ENCODE results near the gene LCN1. TPM values are rescaled to one million over a fixed set of nuclear protein-coding genes. Genes with fewer than 3 reads are reported as not detected.

LCN1 gene
- total and polyA plus RNA-seq, 2 donors (not counting 3 experiments of a cell fraction or from before 2014, with no cell fraction given) = not detected

- BruUV-seq (replicated peaks) = no TSS peak
- TF ChIP-seq GATA2 (IDR thresholded peaks at IDR 0.05; ENCODE audit: insufficient read depth, insufficient read length, low read depth, low read length) (no peak), POLR2A (IDR thresholded peaks at IDR 0.05; ENCODE audit: low read depth, low read length) (no peak), FOS (IDR thresholded peaks at IDR 0.05; ENCODE audit: borderline replicate concordance, insufficient read depth, low read length) (no peak), EZH2 (IDR thresholded peaks at IDR 0.05; ENCODE audit: borderline replicate concordance, low read depth, low read length, severe bottlenecking) (no peak), JUN (IDR thresholded peaks at IDR 0.05; ENCODE audit: borderline replicate concordance, insufficient read depth, insufficient read length, low read depth) (no peak), MAX (IDR thresholded peaks at IDR 0.05; ENCODE audit: insufficient read depth, insufficient read length) (no peak), MYC (IDR thresholded peaks at IDR 0.05; ENCODE audit: low read depth, low read length) (no peak), CTCF (IDR thresholded peaks at IDR 0.05; ENCODE audit: extremely low read depth in 1 of 2, insufficient read depth in 1 of 2, low read depth in 1 of 2, low read length in 2 of 2) (no peak), POLR2AphosphoS5 (IDR thresholded peaks at IDR 0.05; ENCODE audit: insufficient read depth, low read depth, low read length) (no peak)
- H3K4me1 ChIP-seq (ENCODE audit: control insufficient read depth, extremely low read depth, insufficient read depth, low read length) = peaks cover 9% of the 10 kb centered on the region
- CTCF ChIA-PET = no interaction called here
- H4K20me1 ChIP-seq (replicated peaks; ENCODE audit: control insufficient read depth, extremely low read depth, insufficient read depth, low read length) = no peaks in the 10 kb centered on the region
- dilution Hi-C loops (cut with MboI; ENCODE audit: extremely low pct_ligation_motif_present, low sequenced_read_pairs) (no loop called here), intact Hi-C loops (cut with micrococcal nuclease) (no loop called here)
- DNase-seq (ENCODE audit: low read depth, low spot score) (no peak), FAIRE-seq (no peak)
- H3K79me2 ChIP-seq (ENCODE audit: control insufficient read depth, insufficient read depth, low read length) = no peaks in the 10 kb centered on the region
- H3K9me3 ChIP-seq (replicated peaks; ENCODE audit: control insufficient read depth, insufficient read depth, low read length) = no peaks in the 10 kb centered on the region
- no peaks in the 10 kb centered on the region for H3K27me3 ChIP-seq (ENCODE audit: control insufficient read depth in 2 of 2, insufficient read depth in 2 of 2, low read length in 2 of 2)
- no peak overlapping the region for H3K9ac ChIP-seq (replicated peaks; ENCODE audit: extremely low read depth, insufficient read depth, low read length)
- no peak overlapping the region for H3K27ac ChIP-seq (ENCODE audit: insufficient read depth, low read depth, low read length)
- POLR2A ChIA-PET = no interaction called here
- no peaks in the 10 kb centered on the region for H3K36me3 ChIP-seq (ENCODE audit: control insufficient read depth in 2 of 2, extremely low read depth in 1 of 2, insufficient read depth in 2 of 2, low read length in 2 of 2)
- no peak overlapping the region for H2AFZ ChIP-seq (ENCODE audit: low read depth, low read length)
- no peak overlapping the region for H3K4me2 ChIP-seq (ENCODE audit: insufficient read depth, low read length)
- H3K9me1 ChIP-seq (replicated peaks; ENCODE audit: control insufficient read depth, extremely low read depth, insufficient read depth, low read length) = no peaks in the 10 kb centered on the region
- no peak overlapping the region for H3K4me3 ChIP-seq (replicated peaks in 1 of 3; ENCODE audit: insufficient read depth in 1 of 3, low read depth in 1 of 3, low read length in 3 of 3)
Observed at GRCh38 chr9:135519179-135519971, 1.9 kb upstream of the LCN1 start.
